HG03196 (cell line): ENCODE results near the gene APC.

Experiments used
- ATAC-seq: cut with Tn5 transposase; IDR thresholded peaks from one replicate; pipeline ENCODE4 v1.9.1; 2021; ENCODE audit not compliant: unreplicated experiment

Gene APC

DNA sequence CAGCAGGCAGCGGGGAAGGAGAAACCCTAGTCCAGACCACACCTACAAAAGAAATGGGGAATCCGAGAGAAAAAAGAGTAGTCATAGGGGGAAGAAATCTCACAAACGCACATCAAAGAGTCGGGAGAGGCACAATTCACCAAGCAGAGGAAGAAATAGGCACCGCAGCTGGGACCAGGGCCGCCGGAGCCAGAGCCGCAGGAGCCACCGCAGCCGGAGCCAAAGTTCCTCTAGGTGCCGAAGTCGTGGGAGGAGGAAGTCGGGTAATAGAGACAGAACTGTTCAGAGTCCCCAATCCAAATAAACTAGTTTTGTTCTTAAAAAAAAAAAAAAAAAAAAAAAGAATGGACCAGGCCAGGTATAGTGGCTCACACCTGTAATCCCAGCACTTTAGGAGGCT, 155.1 kb downstream of the APC start:
- ATAC-seq: no peak

DNA sequence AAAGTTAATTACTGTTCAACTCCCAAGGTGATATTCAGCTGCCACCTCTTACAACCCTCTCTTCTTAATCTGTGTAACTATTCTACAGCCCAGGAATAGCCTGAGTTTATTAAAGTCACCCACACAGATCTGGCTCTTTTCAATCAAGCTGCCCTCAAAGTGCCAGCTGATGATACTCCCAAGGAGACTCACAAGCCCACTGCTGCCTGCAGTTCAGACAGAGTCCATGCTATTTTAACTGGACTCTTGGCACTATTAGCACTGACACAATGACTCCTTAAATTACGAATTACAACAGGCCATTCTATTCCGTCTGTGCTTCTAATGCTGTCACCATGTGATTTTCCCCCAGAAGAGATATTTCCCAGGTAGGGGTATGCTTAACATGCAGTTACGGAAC, 158.0 kb downstream of the APC start:
- ATAC-seq: no peak
